Fibroblast of villous mesenchyme (primary cell): ENCODE measurements around the gene TAPT1. TPM values are rescaled to one million over a fixed set of nuclear protein-coding genes. Genes with fewer than 3 reads are reported as not detected.

Experiments used
- DNase-seq: peaks from one replicate; pipeline ENCODE4 v3.0.0-alpha.2; 2010; ENCODE audit warnings: low read depth
- H3K4me3 ChIP-seq: 2 replicates; pipeline ENCODE4 v1.5.1; 2011; ENCODE audit warnings: low read depth, mild to moderate bottlenecking, low read length
- CTCF ChIP-seq: IDR thresholded peaks from 2 replicates; pipeline ENCODE4 v1.5.1; 2012; ENCODE audit warnings: low read depth, mild to moderate bottlenecking, low read length; ENCODE audit not compliant: insufficient read depth
- total RNA-seq: library from RNA; depleted of rRNA; stranded (reverse); fragments of >200 nt; gene quantifications from 2 replicates; pipeline ENCODE4 v1.2.3, GENCODE V29; 2012

TAPT1 gene
- total RNA-seq, 1 donor: 28.5 TPM

GRCh38 chr4:16161851-16162408 lies 64.3 kb downstream of the TAPT1 start:
- DNase-seq: no peak
- TF ChIP-seq CTCF: no peak
- H3K4me3 ChIP-seq: no peak overlapping the region

- TF ChIP-seq CTCF: no peak
- DNase-seq: no peak
- H3K4me3 ChIP-seq: no peak overlapping the region
These were observed 65.8 kb downstream of the TAPT1 start for GRCh38 chr4:16160457-16160856.

GRCh38 chr4:16159286-16159685 lies 67.0 kb downstream of the TAPT1 start:
- DNase-seq: no peak
- H3K4me3 ChIP-seq: no peak overlapping the region
- TF ChIP-seq CTCF: no peak

- H3K4me3 ChIP-seq: no peak overlapping the region
- peak; percentile 59 for DNase-seq
- TF ChIP-seq CTCF: no peak
These were observed 67.8 kb downstream of the TAPT1 start for GRCh38 chr4:16158504-16158852.

GRCh38 chr4:16157609-16158503 lies 68.4 kb downstream of the TAPT1 start:
- no peak for TF ChIP-seq CTCF
- peak; percentile 71 for DNase-seq
- no peak overlapping the region for H3K4me3 ChIP-seq

- no peak for TF ChIP-seq CTCF
These were observed 70.6 kb downstream of the TAPT1 start for GRCh38 chr4:16155528-16156169.

More at GRCh38 chr4:16155528-16156169, 70.6 kb downstream of the TAPT1 start:
- peak; percentile 10 for DNase-seq
- H3K4me3 ChIP-seq: no peak overlapping the region
